ENCODE data around the gene RHEX. TPM values are rescaled to one million over a fixed set of nuclear protein-coding genes. Genes with fewer than 3 reads are reported as not detected.

RHEX gene
- total RNA-seq, 1 donor from 2014 or later: 0.29 TPM

- no peak overlapping the region for H3K4me3 ChIP-seq (ENCODE audit: low read depth, low read length)
- peak; percentile 5 for TF ChIP-seq CTCF (conservative IDR thresholded peaks at IDR 0.05; ENCODE audit: low read depth, low read length)
- DNase-seq (ENCODE audit: low read depth): no peak
Measured at GRCh38 chr1:206111271-206111927, 58.4 kb downstream of the RHEX start.

GRCh38 chr1:206112600-206113301 is 59.8 kb downstream of the RHEX start:
- no peak overlapping the region for H3K4me3 ChIP-seq (ENCODE audit: low read depth, low read length)
- TF ChIP-seq CTCF (conservative IDR thresholded peaks at IDR 0.05; ENCODE audit: low read depth, low read length): no peak
- no peak for DNase-seq (ENCODE audit: low read depth)

GRCh38 chr1:206114692-206115640 is 62.0 kb downstream of the RHEX start:
- no peak for DNase-seq (ENCODE audit: low read depth)
- no peak for TF ChIP-seq CTCF (conservative IDR thresholded peaks at IDR 0.05; ENCODE audit: low read depth, low read length)
- no peak overlapping the region for H3K4me3 ChIP-seq (ENCODE audit: low read depth, low read length)

- no peak overlapping the region for H3K4me3 ChIP-seq (ENCODE audit: low read depth, low read length)
- no peak for DNase-seq (ENCODE audit: low read depth)
- no peak for TF ChIP-seq CTCF (conservative IDR thresholded peaks at IDR 0.05; ENCODE audit: low read depth, low read length)
Measured at GRCh38 chr1:206115791-206116190, 62.8 kb downstream of the RHEX start.

GRCh38 chr1:206116191-206116872 is 63.4 kb downstream of the RHEX start:
- no peak for DNase-seq (ENCODE audit: low read depth)
- TF ChIP-seq CTCF (conservative IDR thresholded peaks at IDR 0.05; ENCODE audit: low read depth, low read length): no peak
- no peak overlapping the region for H3K4me3 ChIP-seq (ENCODE audit: low read depth, low read length)

GRCh38 chr1:206116873-206117150 is 63.8 kb downstream of the RHEX start:
- DNase-seq (ENCODE audit: low read depth): no peak
- H3K4me3 ChIP-seq (ENCODE audit: low read depth, low read length): peak overlapping the region; percentile 45
- no peak for TF ChIP-seq CTCF (conservative IDR thresholded peaks at IDR 0.05; ENCODE audit: low read depth, low read length)
